H1 (cell line): ENCODE data around the gene PRSS53. TPM values are rescaled to one million over a fixed set of nuclear protein-coding genes. Genes with fewer than 3 reads are reported as not detected.

Experiments used
- polyA plus RNA-seq, 7 experiments: library from polyadenylated mRNA; depleted of rRNA in 3 of 7; stranded (reverse) in 5 of 7; unstranded in 2 of 7; fragments of >200 nt in 5 of 7; fragments of 200-250 nt in 2 of 7; gene quantifications; 1 replicate in 5 of 7; 2 replicates in 1 of 7; 4 replicates in 1 of 7; pipeline versions ENCODE4 v1.2.1 to v1.2.3, GENCODE V29; 2011 to 2013; ENCODE audit warnings: missing spikeins in 2 of 7, mixed read lengths in 2 of 7
- total RNA-seq: library from RNA; stranded (reverse); fragmentation: NEBNext Ultra II Directional; extraction: Animal tissue kit (Norgen Biotek cat#: 25700); gene quantifications from 2 replicates; pipeline ENCODE4 v1.2.1, GENCODE V29; 2021
- TF ChIP-seq, protein P1 (sequence below): fragments of 300-600 bp; sonication (generic); IDR thresholded peaks from 2 replicates; pipeline ENCODE4 v1.7.1; 2012; ENCODE audit warnings: low read length, moderate library complexity, mild to moderate bottlenecking, inconsistent platforms; ENCODE audit not compliant: insufficient replicate concordance

The PRSS53 gene
- total and polyA plus RNA-seq, 2 of the 8 experiments (the other 6 are each of a cell fraction or from before 2014, with no cell fraction given), result 1.7 to 2.6 TPM

GRCh38 chr16:31130899-31131298 lies 42.2 kb upstream of the PRSS53 start (continued):
- TF ChIP-seq, protein P1, sequence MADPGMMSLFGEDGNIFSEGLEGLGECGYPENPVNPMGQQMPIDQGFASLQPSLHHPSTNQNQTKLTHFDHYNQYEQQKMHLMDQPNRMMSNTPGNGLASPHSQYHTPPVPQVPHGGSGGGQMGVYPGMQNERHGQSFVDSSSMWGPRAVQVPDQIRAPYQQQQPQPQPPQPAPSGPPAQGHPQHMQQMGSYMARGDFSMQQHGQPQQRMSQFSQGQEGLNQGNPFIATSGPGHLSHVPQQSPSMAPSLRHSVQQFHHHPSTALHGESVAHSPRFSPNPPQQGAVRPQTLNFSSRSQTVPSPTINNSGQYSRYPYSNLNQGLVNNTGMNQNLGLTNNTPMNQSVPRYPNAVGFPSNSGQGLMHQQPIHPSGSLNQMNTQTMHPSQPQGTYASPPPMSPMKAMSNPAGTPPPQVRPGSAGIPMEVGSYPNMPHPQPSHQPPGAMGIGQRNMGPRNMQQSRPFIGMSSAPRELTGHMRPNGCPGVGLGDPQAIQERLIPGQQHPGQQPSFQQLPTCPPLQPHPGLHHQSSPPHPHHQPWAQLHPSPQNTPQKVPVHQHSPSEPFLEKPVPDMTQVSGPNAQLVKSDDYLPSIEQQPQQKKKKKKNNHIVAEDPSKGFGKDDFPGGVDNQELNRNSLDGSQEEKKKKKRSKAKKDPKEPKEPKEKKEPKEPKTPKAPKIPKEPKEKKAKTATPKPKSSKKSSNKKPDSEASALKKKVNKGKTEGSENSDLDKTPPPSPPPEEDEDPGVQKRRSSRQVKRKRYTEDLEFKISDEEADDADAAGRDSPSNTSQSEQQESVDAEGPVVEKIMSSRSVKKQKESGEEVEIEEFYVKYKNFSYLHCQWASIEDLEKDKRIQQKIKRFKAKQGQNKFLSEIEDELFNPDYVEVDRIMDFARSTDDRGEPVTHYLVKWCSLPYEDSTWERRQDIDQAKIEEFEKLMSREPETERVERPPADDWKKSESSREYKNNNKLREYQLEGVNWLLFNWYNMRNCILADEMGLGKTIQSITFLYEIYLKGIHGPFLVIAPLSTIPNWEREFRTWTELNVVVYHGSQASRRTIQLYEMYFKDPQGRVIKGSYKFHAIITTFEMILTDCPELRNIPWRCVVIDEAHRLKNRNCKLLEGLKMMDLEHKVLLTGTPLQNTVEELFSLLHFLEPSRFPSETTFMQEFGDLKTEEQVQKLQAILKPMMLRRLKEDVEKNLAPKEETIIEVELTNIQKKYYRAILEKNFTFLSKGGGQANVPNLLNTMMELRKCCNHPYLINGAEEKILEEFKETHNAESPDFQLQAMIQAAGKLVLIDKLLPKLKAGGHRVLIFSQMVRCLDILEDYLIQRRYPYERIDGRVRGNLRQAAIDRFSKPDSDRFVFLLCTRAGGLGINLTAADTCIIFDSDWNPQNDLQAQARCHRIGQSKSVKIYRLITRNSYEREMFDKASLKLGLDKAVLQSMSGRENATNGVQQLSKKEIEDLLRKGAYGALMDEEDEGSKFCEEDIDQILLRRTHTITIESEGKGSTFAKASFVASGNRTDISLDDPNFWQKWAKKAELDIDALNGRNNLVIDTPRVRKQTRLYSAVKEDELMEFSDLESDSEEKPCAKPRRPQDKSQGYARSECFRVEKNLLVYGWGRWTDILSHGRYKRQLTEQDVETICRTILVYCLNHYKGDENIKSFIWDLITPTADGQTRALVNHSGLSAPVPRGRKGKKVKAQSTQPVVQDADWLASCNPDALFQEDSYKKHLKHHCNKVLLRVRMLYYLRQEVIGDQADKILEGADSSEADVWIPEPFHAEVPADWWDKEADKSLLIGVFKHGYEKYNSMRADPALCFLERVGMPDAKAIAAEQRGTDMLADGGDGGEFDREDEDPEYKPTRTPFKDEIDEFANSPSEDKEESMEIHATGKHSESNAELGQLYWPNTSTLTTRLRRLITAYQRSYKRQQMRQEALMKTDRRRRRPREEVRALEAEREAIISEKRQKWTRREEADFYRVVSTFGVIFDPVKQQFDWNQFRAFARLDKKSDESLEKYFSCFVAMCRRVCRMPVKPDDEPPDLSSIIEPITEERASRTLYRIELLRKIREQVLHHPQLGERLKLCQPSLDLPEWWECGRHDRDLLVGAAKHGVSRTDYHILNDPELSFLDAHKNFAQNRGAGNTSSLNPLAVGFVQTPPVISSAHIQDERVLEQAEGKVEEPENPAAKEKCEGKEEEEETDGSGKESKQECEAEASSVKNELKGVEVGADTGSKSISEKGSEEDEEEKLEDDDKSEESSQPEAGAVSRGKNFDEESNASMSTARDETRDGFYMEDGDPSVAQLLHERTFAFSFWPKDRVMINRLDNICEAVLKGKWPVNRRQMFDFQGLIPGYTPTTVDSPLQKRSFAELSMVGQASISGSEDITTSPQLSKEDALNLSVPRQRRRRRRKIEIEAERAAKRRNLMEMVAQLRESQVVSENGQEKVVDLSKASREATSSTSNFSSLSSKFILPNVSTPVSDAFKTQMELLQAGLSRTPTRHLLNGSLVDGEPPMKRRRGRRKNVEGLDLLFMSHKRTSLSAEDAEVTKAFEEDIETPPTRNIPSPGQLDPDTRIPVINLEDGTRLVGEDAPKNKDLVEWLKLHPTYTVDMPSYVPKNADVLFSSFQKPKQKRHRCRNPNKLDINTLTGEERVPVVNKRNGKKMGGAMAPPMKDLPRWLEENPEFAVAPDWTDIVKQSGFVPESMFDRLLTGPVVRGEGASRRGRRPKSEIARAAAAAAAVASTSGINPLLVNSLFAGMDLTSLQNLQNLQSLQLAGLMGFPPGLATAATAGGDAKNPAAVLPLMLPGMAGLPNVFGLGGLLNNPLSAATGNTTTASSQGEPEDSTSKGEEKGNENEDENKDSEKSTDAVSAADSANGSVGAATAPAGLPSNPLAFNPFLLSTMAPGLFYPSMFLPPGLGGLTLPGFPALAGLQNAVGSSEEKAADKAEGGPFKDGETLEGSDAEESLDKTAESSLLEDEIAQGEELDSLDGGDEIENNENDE, result no peak
